Endothelial cell of umbilical vein (primary cell): ENCODE measurements around the gene PCNX1. TPM values are rescaled to one million over a fixed set of nuclear protein-coding genes. Genes with fewer than 3 reads are reported as not detected.

Source experiments
- BruUV-seq: library from RNA; stranded (reverse); fragments of 400-500 nt; replicated peaks from 2 replicates; lab custom pipeline; 2021; lab: Mats Ljungman, UMichigan
- CTCF ChIA-PET: fragments of 300-600, 350-600 bp; sonication (Branson Sonifier 250); formaldehyde crosslinking; loops from one replicate; lab custom pipeline; 2021; ENCODE audit warnings: antibody characterized with exemption, inconsistent platforms; lab: Charles Lee
- POLR2A ChIA-PET: fragments of 300-600, 350-600 bp; sonication (Branson Sonifier 250); formaldehyde crosslinking; loops from one replicate; lab custom pipeline; 2021; ENCODE audit warnings: antibody characterized with exemption, inconsistent platforms; lab: Charles Lee
- DNase-seq: peaks from one replicate; pipeline ENCODE4 v3.0.0-alpha.2; 2011; ENCODE audit warnings: low read depth, low spot score
- FAIRE-seq: peaks from 2 replicates; lab custom pipeline; 2011; peaks lifted over from hg19 to GRCh38; lab: Jason Lieb, UNC
- H2AFZ ChIP-seq: 2 replicates; pipeline ENCODE4 v1.6.0; 2012; ENCODE audit warnings: low read depth, low read length, control low read depth, inconsistent platforms
- H3K27ac ChIP-seq: 2 replicates; pipeline ENCODE4 v1.5.1; 2011; ENCODE audit warnings: low read depth, mild to moderate bottlenecking, control low read depth, low read length, moderate library complexity; ENCODE audit not compliant: insufficient read depth
- H3K27me3 ChIP-seq, 2 experiments: 2 replicates each; pipeline versions ENCODE4 v1.6.0 to v1.6.1; 2011; ENCODE audit warnings: low read length in 2 of 2, mixed read lengths in 1 of 2; ENCODE audit not compliant: control insufficient read depth in 2 of 2, insufficient read depth in 2 of 2
- H3K36me3 ChIP-seq, 2 experiments: 2 replicates in 1 of 2; 3 replicates in 1 of 2; pipeline ENCODE4 v1.5.1; 2011; ENCODE audit warnings: low read length in 2 of 2, mild to moderate bottlenecking in 1 of 2, moderate library complexity in 1 of 2; ENCODE audit not compliant: control insufficient read depth in 2 of 2, insufficient read depth in 2 of 2; ENCODE audit errors: extremely low read depth in 1 of 2
- H3K4me1 ChIP-seq: 3 replicates; pipeline ENCODE4 v1.5.1; 2011; ENCODE audit warnings: mild to moderate bottlenecking, low read length; ENCODE audit not compliant: control insufficient read depth, insufficient read depth; ENCODE audit errors: extremely low read depth
- H3K4me2 ChIP-seq: 2 replicates; pipeline ENCODE4 v1.6.1; 2011; ENCODE audit warnings: low read length, control low read depth, mixed read lengths; ENCODE audit not compliant: insufficient read depth
- H3K4me3 ChIP-seq, 3 experiments: fragments of 200-600 bp in 1 of 3; sonication (generic), shearing (Covaris generic) in 1 of 3; replicated peaks in 1 of 3; 2 replicates each; pipeline ENCODE4 v1.5.1; 2011 to 2016; ENCODE audit warnings: control low read depth in 3 of 3, low read length in 3 of 3, mild to moderate bottlenecking in 2 of 3, inconsistent platforms in 1 of 3, low read depth in 1 of 3, moderate library complexity in 1 of 3; ENCODE audit not compliant: insufficient read depth in 1 of 3
- H3K79me2 ChIP-seq: 2 replicates; pipeline ENCODE4 v1.6.0; 2012; ENCODE audit warnings: low read length, inconsistent platforms; ENCODE audit not compliant: control insufficient read depth, insufficient read depth
- H3K9ac ChIP-seq: replicated peaks from 2 replicates; pipeline ENCODE3; 2011; ENCODE audit warnings: low read length, control low read depth; ENCODE audit not compliant: insufficient read depth; ENCODE audit errors: extremely low read depth
- H3K9me1 ChIP-seq: replicated peaks from 3 replicates; pipeline ENCODE4 v1.6.0; 2011; ENCODE audit warnings: mild to moderate bottlenecking, low read length; ENCODE audit not compliant: control insufficient read depth, insufficient read depth; ENCODE audit errors: extremely low read depth
- H3K9me3 ChIP-seq: replicated peaks from 2 replicates; pipeline ENCODE4 v1.5.1; 2012; ENCODE audit warnings: low read length, inconsistent platforms; ENCODE audit not compliant: control insufficient read depth, insufficient read depth
- H4K20me1 ChIP-seq: replicated peaks from 2 replicates; pipeline ENCODE3; 2011; ENCODE audit warnings: mild to moderate bottlenecking, low read length; ENCODE audit not compliant: control insufficient read depth, insufficient read depth; ENCODE audit errors: extremely low read depth
- EZH2 ChIP-seq: IDR thresholded peaks from 2 replicates; pipeline ENCODE4 v1.6.1; 2012; ENCODE audit warnings: borderline replicate concordance, low read depth, mild to moderate bottlenecking, moderate library complexity, low read length, inconsistent platforms; ENCODE audit not compliant: severe bottlenecking
- FOS ChIP-seq: IDR thresholded peaks from 2 replicates; pipeline ENCODE4 v1.6.1; 2011; ENCODE audit warnings: mild to moderate bottlenecking, low read length, moderate library complexity, borderline replicate concordance; ENCODE audit not compliant: insufficient read depth
- GATA2 ChIP-seq: IDR thresholded peaks from 2 replicates; pipeline ENCODE4 v1.7.0; 2011; ENCODE audit warnings: low read depth, mild to moderate bottlenecking, moderate library complexity, mixed read lengths, low read length; ENCODE audit not compliant: insufficient read length, insufficient read depth
- JUN ChIP-seq: IDR thresholded peaks from 2 replicates; pipeline ENCODE4 v1.6.1; 2011; ENCODE audit warnings: borderline replicate concordance, low read depth; ENCODE audit not compliant: insufficient read length, insufficient read depth
- MYC ChIP-seq: IDR thresholded peaks from one replicate; pipeline ENCODE4 v1.6.1; 2011; ENCODE audit warnings: mild to moderate bottlenecking, low read depth, low read length
- POLR2A ChIP-seq: IDR thresholded peaks from 2 replicates; pipeline ENCODE4 v1.6.1; 2012; ENCODE audit warnings: low read depth, mild to moderate bottlenecking, control low read depth, low read length
- POLR2AphosphoS5 ChIP-seq: IDR thresholded peaks from 2 replicates; pipeline ENCODE4 v1.6.1; 2012; ENCODE audit warnings: low read depth, mild to moderate bottlenecking, control low read depth, low read length, moderate library complexity; ENCODE audit not compliant: insufficient read depth
- dilution Hi-C: fragments of 300-500 bp; cut with MboI; formaldehyde crosslinking; loops from one replicate; pipeline ENCODE4 v1.15.0; 2019; ENCODE audit warnings: low sequenced_read_pairs; ENCODE audit not compliant: extremely low pct_ligation_motif_present
- intact Hi-C: fragments of 100-400 bp; cut with micrococcal nuclease; formaldehyde crosslinking; loops from one replicate; pipeline ENCODE4 v1.10.0; 2022
- polyA plus RNA-seq, 4 experiments: library from polyadenylated mRNA; depleted of rRNA in 3 of 4; stranded (reverse) in 3 of 4; unstranded in 1 of 4; fragments of >200 nt; gene quantifications; 2 replicates each; pipeline versions ENCODE4 v1.2.1 to v1.2.3, GENCODE V29; 2011 to 2012; ENCODE audit warnings: missing spikeins in 1 of 4
- total RNA-seq: library from RNA; stranded (reverse); gene quantifications from 2 replicates; pipeline ENCODE4 v1.2.3, GENCODE V29; 2021
- TF ChIP-seq, protein P1 (sequence below), 2 donors: IDR thresholded peaks; 1 replicate in 1 of 2; 2 replicates in 1 of 2; pipeline ENCODE4 v1.5.1; 2011; ENCODE audit warnings: low read length in 2 of 2, mild to moderate bottlenecking in 2 of 2, moderate library complexity in 2 of 2, control low read depth in 1 of 2, inconsistent platforms in 1 of 2, low read depth in 1 of 2; ENCODE audit not compliant: insufficient read depth in 1 of 2; ENCODE audit errors: extremely low read depth in 1 of 2
- TF ChIP-seq, protein P2 (sequence below): IDR thresholded peaks from 2 replicates; pipeline ENCODE4 v1.6.1; 2011; ENCODE audit not compliant: insufficient read depth, insufficient read length

Gene PCNX1
- total and polyA plus RNA-seq, 2 donors (not counting 3 experiments of a cell fraction or from before 2014, with no cell fraction given): 21.4 to 40.5 TPM

DNA sequence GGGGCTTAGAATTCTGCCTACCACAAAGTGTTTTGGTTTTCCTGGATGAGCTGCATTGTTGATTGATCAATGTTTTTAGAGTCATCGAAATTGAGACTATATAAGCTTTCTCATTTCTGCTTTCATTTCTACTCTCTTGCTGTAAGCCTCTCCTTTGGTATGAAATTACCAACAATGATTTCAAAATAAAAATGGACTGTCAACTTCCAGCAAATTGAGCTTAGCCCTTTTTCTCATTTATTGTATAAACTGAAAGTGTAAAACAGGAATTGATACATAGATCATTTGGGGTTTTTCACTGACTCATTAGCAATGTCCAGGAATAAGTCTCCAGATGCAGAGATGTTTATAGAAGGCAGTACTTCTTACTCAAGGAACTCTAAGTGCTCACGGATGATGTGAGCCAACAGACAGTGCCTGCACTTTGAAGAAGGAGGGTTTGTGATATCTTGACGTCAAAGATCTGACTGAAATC lies 20.0 kb upstream of the PCNX1 start:
- BruUV-seq: no TSS peak
- no peak overlapping the region for H2AFZ ChIP-seq
- no peaks in the 10 kb centered on the region for H3K79me2 ChIP-seq
- intact Hi-C loops (no loop called here), dilution Hi-C loops (no loop called here)
- no peaks in the 10 kb centered on the region for H3K36me3 ChIP-seq
- H3K4me1 ChIP-seq: peaks cover 10% of the 10 kb centered on the region
- H3K27me3 ChIP-seq: peaks cover 66 to 84% of the 10 kb centered on the region in 2 experiments
- no peak overlapping the region for H3K27ac ChIP-seq
- ChIA-PET CTCF (interaction anchor here (1.1 to 1.3 kb wide), 3 partner anchors 9 to 20 kb away, joined by 4 to 7 read pairs (median 4); partner anchors contain the start of gene PCNX1), POLR2A (interaction anchor here (0.6 kb wide), 1 partner anchor 840 kb away, joined by 7 read pairs; no protein-coding TSS in a partner anchor)
- no peak for FAIRE-seq
- no peaks in the 10 kb centered on the region for H3K9me3 ChIP-seq
- H3K4me3 ChIP-seq: no peak overlapping the region
- no peak overlapping the region for H3K9ac ChIP-seq
- H3K9me1 ChIP-seq: no peaks in the 10 kb centered on the region
- no peak for DNase-seq
- no peak overlapping the region for H3K4me2 ChIP-seq
- H4K20me1 ChIP-seq: peaks cover 3% of the 10 kb centered on the region
- TF ChIP-seq, protein P1, sequence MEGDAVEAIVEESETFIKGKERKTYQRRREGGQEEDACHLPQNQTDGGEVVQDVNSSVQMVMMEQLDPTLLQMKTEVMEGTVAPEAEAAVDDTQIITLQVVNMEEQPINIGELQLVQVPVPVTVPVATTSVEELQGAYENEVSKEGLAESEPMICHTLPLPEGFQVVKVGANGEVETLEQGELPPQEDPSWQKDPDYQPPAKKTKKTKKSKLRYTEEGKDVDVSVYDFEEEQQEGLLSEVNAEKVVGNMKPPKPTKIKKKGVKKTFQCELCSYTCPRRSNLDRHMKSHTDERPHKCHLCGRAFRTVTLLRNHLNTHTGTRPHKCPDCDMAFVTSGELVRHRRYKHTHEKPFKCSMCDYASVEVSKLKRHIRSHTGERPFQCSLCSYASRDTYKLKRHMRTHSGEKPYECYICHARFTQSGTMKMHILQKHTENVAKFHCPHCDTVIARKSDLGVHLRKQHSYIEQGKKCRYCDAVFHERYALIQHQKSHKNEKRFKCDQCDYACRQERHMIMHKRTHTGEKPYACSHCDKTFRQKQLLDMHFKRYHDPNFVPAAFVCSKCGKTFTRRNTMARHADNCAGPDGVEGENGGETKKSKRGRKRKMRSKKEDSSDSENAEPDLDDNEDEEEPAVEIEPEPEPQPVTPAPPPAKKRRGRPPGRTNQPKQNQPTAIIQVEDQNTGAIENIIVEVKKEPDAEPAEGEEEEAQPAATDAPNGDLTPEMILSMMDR (IDR thresholded peaks at IDR 0.05; ENCODE audit: extremely low read depth in 1 of 2, insufficient read depth in 1 of 2, low read depth in 1 of 2, low read length in 2 of 2): no peak
- TF ChIP-seq MYC: no peak
- TF ChIP-seq POLR2AphosphoS5: no peak
- TF ChIP-seq EZH2: no peak
- TF ChIP-seq POLR2A: no peak
- TF ChIP-seq FOS: no peak
- no peak for TF ChIP-seq JUN
- TF ChIP-seq, protein P2, sequence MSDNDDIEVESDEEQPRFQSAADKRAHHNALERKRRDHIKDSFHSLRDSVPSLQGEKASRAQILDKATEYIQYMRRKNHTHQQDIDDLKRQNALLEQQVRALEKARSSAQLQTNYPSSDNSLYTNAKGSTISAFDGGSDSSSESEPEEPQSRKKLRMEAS: no peak
- no peak for TF ChIP-seq GATA2
